ENCODE data around the gene KRTAP2-1.

DNA sequence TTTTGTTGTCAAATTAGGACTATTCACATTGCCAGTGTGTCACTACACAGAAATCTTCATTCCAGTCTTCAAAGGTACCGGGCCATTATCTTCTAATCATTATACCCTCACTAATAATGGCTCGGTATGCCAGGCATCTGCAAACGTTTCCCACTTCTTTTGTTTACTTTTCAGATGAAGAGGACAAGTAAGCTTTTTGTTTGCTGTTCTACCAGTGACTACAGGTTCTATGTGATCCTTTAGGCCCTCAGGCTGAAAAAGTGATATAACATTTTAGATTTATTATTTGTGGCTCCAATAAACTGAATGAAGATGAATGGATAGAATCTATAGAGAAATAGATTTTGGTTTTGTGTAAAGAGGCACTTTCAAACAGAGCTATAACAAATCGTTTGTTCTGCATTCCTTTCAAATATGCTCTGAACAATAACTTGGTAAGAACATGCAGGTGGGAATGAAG lies 37.8 kb downstream of the KRTAP2-1 start:
- TF ChIP-seq, protein P1, sequence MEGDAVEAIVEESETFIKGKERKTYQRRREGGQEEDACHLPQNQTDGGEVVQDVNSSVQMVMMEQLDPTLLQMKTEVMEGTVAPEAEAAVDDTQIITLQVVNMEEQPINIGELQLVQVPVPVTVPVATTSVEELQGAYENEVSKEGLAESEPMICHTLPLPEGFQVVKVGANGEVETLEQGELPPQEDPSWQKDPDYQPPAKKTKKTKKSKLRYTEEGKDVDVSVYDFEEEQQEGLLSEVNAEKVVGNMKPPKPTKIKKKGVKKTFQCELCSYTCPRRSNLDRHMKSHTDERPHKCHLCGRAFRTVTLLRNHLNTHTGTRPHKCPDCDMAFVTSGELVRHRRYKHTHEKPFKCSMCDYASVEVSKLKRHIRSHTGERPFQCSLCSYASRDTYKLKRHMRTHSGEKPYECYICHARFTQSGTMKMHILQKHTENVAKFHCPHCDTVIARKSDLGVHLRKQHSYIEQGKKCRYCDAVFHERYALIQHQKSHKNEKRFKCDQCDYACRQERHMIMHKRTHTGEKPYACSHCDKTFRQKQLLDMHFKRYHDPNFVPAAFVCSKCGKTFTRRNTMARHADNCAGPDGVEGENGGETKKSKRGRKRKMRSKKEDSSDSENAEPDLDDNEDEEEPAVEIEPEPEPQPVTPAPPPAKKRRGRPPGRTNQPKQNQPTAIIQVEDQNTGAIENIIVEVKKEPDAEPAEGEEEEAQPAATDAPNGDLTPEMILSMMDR (IDR thresholded peaks at IDR 0.05; ENCODE audit: borderline replicate concordance, extremely low read depth, low read length, poor library complexity, severe bottlenecking) = no peak
- no peak for TF ChIP-seq EZH2 (IDR thresholded peaks at IDR 0.05; ENCODE audit: borderline replicate concordance, low read depth, low read length, severe bottlenecking)
